Measurements from ENCODE around the gene GLB1L3. TPM values are rescaled to one million over a fixed set of nuclear protein-coding genes. Genes with fewer than 3 reads are reported as not detected.
"Not testable (repeated sequence)": the region's sequence is repeated elsewhere in the genome, so short reads cannot be mapped to it uniquely, and the experiment has no call there.

Gene GLB1L3
- total RNA-seq, 2 donors from 2014 or later, result 1.3 TPM; not detected in 1

GRCh38 chr11:134317103-134317502, 40.9 kb downstream of the GLB1L3 start:
- WGBS, 2 donors, result 88 to 98% methylated on average over 3 of the region's 3 CpGs
- Histone ChIP-seq H3K27me3 (no peaks in the 10 kb centered on the region), H3K4me1 (no peaks in the 10 kb centered on the region), H3K27ac (no peak overlapping the region), H3K4me3 (no peak overlapping the region), H3K9me3 (peaks cover 0 to 4% (median 0%) of the 10 kb centered on the region in 3 donors), H3K36me3 (replicated peaks in 1 of 2; ENCODE audit: insufficient read depth in 1 of 2, low read depth in 2 of 2) (no peaks in the 10 kb centered on the region)
- DNase-seq (no peak), ATAC-seq (no peak)
- TF ChIP-seq, protein P1, sequence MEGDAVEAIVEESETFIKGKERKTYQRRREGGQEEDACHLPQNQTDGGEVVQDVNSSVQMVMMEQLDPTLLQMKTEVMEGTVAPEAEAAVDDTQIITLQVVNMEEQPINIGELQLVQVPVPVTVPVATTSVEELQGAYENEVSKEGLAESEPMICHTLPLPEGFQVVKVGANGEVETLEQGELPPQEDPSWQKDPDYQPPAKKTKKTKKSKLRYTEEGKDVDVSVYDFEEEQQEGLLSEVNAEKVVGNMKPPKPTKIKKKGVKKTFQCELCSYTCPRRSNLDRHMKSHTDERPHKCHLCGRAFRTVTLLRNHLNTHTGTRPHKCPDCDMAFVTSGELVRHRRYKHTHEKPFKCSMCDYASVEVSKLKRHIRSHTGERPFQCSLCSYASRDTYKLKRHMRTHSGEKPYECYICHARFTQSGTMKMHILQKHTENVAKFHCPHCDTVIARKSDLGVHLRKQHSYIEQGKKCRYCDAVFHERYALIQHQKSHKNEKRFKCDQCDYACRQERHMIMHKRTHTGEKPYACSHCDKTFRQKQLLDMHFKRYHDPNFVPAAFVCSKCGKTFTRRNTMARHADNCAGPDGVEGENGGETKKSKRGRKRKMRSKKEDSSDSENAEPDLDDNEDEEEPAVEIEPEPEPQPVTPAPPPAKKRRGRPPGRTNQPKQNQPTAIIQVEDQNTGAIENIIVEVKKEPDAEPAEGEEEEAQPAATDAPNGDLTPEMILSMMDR (IDR thresholded peaks at IDR 0.05), result no peak
- TF ChIP-seq POLR2A (IDR thresholded peaks at IDR 0.05), result no peak
- intact Hi-C loops (cut with DNase I), result no loop called here

- H3K4me1 ChIP-seq; intact Hi-C loops (cut with DNase I); H3K9me3 ChIP-seq; H3K36me3 ChIP-seq (replicated peaks in 1 of 2; ENCODE audit: insufficient read depth in 1 of 2, low read depth in 2 of 2); H3K4me3 ChIP-seq; H3K27me3 ChIP-seq; ATAC-seq; DNase-seq; H3K27ac ChIP-seq: not testable (repeated sequence)
- WGBS, 2 donors, result 81 to 85% methylated on average over 2 of the region's 2 CpGs
These were observed 45.2 kb downstream of the GLB1L3 start for GRCh38 chr11:134321373-134321772.

DNA sequence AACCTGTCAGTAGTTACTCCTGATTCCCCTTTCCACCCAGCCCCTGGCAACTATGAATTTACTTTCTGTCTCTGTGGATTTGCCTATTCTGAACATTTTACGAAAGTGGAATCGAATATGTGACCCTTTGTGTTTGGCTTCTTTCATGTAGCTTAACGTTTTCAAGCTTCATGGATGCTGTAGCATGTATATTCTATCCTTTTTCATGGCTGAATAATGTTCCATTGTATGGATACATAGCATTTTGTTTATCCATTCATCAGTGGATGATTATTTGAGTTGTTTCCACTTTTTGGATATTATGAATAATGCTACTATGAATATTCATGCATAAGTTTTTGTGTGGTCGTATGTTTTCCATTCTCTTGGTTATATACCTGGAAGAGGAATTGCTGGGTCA, 46.4 kb downstream of the GLB1L3 start:
- Histone ChIP-seq H3K9me3 (no peaks in the 10 kb centered on the region), H3K4me3 (no peak overlapping the region), H3K27me3 (no peaks in the 10 kb centered on the region), H3K4me1 (no peaks in the 10 kb centered on the region), H3K27ac (no peak overlapping the region), H3K36me3 (replicated peaks in 1 of 2; ENCODE audit: insufficient read depth in 1 of 2, low read depth in 2 of 2) (no peaks in the 10 kb centered on the region)
- intact Hi-C loops (cut with DNase I), result no loop called here
- 72% methylated on average over 4 of the region's 4 CpGs for WGBS, 2 donors
- ATAC-seq, result no peak
- no peak for TF ChIP-seq POLR2A (IDR thresholded peaks at IDR 0.05)
- TF ChIP-seq, protein P1 (IDR thresholded peaks at IDR 0.05), result no peak
- no peak for DNase-seq

- no peaks in the 10 kb centered on the region for H3K27me3 ChIP-seq
- no peak for DNase-seq
- no peak for ATAC-seq
- H3K9me3 ChIP-seq, result no peaks in the 10 kb centered on the region
- no peak for TF ChIP-seq POLR2A (IDR thresholded peaks at IDR 0.05)
- TF ChIP-seq, protein P1 (IDR thresholded peaks at IDR 0.05), result no peak
- H3K27ac ChIP-seq, result no peak overlapping the region
- intact Hi-C loops (cut with DNase I), result no loop called here
- H3K4me3 ChIP-seq, result no peak overlapping the region
- WGBS, 2 donors, result 86 to 95% methylated on average over 1 of the region's 1 CpG
- no peaks in the 10 kb centered on the region for H3K36me3 ChIP-seq (replicated peaks in 1 of 2; ENCODE audit: insufficient read depth in 1 of 2, low read depth in 2 of 2)
- peaks cover 20% of the 10 kb centered on the region for H3K4me1 ChIP-seq
These were observed 52.3 kb downstream of the GLB1L3 start for GRCh38 chr11:134328433-134328832.

GRCh38 chr11:134330611-134331353, 54.6 kb downstream of the GLB1L3 start:
- intact Hi-C loops (cut with DNase I), result no loop called here
- no peaks in the 10 kb centered on the region for H3K36me3 ChIP-seq (replicated peaks in 1 of 2; ENCODE audit: insufficient read depth in 1 of 2, low read depth in 2 of 2)
- no peak for TF ChIP-seq POLR2A (IDR thresholded peaks at IDR 0.05)
- TF ChIP-seq, protein P1 (IDR thresholded peaks at IDR 0.05), result no peak
- no peak overlapping the region for H3K27ac ChIP-seq
- ATAC-seq, result no peak
- peaks cover 20% of the 10 kb centered on the region for H3K4me1 ChIP-seq
- no peak for DNase-seq
- 24 to 37% methylated on average over 22 of the region's 22 CpGs for WGBS, 2 donors
- H3K27me3 ChIP-seq, result no peaks in the 10 kb centered on the region
- H3K4me3 ChIP-seq, result no peak overlapping the region
- H3K9me3 ChIP-seq, result no peaks in the 10 kb centered on the region
